GM21526 (cell line): ENCODE data around the gene TBC1D8.

Experiments
- ATAC-seq: cut with Tn5 transposase; IDR thresholded peaks from one replicate; pipeline ENCODE4 v1.9.1; 2021; ENCODE audit warnings: moderate library complexity; ENCODE audit not compliant: unreplicated experiment, low FRiP score

TBC1D8 gene

GRCh38 chr2:101140237-101140636, 10.9 kb downstream of the TBC1D8 start:
- ATAC-seq: no peak

- no peak for ATAC-seq
These were observed 11.7 kb downstream of the TBC1D8 start for GRCh38 chr2:101139495-101139894.

- no peak for ATAC-seq
These were observed 15.5 kb downstream of the TBC1D8 start for GRCh38 chr2:101135412-101136296.

GRCh38 chr2:101133492-101134100, 17.6 kb downstream of the TBC1D8 start:
- ATAC-seq: no peak

- no peak for ATAC-seq
These were observed 19.0 kb downstream of the TBC1D8 start for GRCh38 chr2:101132202-101132601.

GRCh38 chr2:101130081-101130480, 21.1 kb downstream of the TBC1D8 start:
- ATAC-seq: no peak

GRCh38 chr2:101127319-101128056, 23.7 kb downstream of the TBC1D8 start:
- ATAC-seq: no peak

GRCh38 chr2:101125808-101126207, 25.4 kb downstream of the TBC1D8 start:
- ATAC-seq: no peak

- ATAC-seq: no peak
These were observed 25.8 kb downstream of the TBC1D8 start for GRCh38 chr2:101125374-101125773.

GRCh38 chr2:101124643-101125366, 26.4 kb downstream of the TBC1D8 start:
- ATAC-seq: no peak

GRCh38 chr2:101123795-101124471, 27.2 kb downstream of the TBC1D8 start:
- ATAC-seq: no peak

- ATAC-seq: no peak
These were observed 30.0 kb downstream of the TBC1D8 start for GRCh38 chr2:101121174-101121573.

GRCh38 chr2:101120124-101120996, 30.8 kb downstream of the TBC1D8 start:
- ATAC-seq: no peak

GRCh38 chr2:101119431-101119830, 31.8 kb downstream of the TBC1D8 start:
- no peak for ATAC-seq

GRCh38 chr2:101116841-101117552, 34.2 kb downstream of the TBC1D8 start:
- no peak for ATAC-seq

GRCh38 chr2:101116348-101116747, 34.8 kb downstream of the TBC1D8 start:
- no peak for ATAC-seq

GRCh38 chr2:101115664-101116063, 35.5 kb downstream of the TBC1D8 start:
- ATAC-seq: no peak

GRCh38 chr2:101114815-101115214, 36.4 kb downstream of the TBC1D8 start:
- no peak for ATAC-seq
